ENCODE measurements around the gene KANSL1. TPM values are rescaled to one million over a fixed set of nuclear protein-coding genes. Genes with fewer than 3 reads are reported as not detected.
A peak's percentile ranks its signal among the peaks of the same experiment; 100 is the strongest.

The KANSL1 gene
- total RNA-seq, 2 experiments from 2014 or later = 46.8 to 64.5 TPM

DNA sequence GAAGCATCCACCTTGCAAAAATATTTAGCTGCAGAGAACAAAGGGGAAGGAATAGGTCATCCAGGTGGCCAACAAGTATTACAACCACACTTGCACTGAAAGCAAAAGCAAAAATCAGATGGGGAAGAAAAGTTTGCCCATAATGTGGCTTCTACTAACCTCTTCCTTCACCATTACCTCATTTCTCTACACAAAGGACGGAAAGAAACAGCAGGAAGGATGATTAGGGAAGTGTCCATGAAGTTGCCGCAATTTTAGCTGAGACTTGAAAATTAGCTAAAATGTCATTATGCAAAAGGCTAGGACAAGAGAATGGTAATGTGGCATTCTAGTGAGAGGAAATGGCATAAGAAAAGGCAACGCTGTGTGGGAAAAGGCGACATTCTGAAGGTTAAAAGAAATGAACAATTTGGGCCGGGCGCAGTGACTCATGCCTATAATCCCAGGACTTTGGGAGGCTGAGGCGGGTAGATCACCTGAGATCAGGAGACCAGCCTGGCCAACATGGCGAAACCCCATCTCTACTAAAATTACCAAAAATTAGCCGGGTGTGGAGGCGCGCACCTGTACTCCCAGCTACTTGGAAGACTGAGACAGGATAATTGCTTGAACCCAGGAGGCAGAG is 13.7 kb downstream of the KANSL1 start:
- ChIA-PET CTCF (interaction anchor here (0.7 to 2.3 kb wide), 2 partner anchors 10 to 22 kb away, joined by 3 to 8 read pairs; no protein-coding TSS in a partner anchor), POLR2A (interaction anchor here (1.4 kb wide), 1 partner anchor 14 kb away, joined by 4 read pairs; the partner anchor contains the start of gene KANSL1)
- peaks cover 19% of the 10 kb centered on the region for H3K36me3 Mint-ChIP-seq (ENCODE audit: low read depth)
- H3K4me3 Mint-ChIP-seq = peak overlapping the region; percentile 13
- H3K4me1 Mint-ChIP-seq = peaks cover 88% of the 10 kb centered on the region
- no peak for DNase-seq
- H3K27me3 Mint-ChIP-seq = no peaks in the 10 kb centered on the region
- H3K9me3 Mint-ChIP-seq (ENCODE audit: low read depth) = no peaks in the 10 kb centered on the region
- intact Hi-C loops (cut with DNase I, micrococcal nuclease) = no loop called here
- H3K27ac Mint-ChIP-seq = peak overlapping the region; percentile 79
- ATAC-seq = no peak

DNA sequence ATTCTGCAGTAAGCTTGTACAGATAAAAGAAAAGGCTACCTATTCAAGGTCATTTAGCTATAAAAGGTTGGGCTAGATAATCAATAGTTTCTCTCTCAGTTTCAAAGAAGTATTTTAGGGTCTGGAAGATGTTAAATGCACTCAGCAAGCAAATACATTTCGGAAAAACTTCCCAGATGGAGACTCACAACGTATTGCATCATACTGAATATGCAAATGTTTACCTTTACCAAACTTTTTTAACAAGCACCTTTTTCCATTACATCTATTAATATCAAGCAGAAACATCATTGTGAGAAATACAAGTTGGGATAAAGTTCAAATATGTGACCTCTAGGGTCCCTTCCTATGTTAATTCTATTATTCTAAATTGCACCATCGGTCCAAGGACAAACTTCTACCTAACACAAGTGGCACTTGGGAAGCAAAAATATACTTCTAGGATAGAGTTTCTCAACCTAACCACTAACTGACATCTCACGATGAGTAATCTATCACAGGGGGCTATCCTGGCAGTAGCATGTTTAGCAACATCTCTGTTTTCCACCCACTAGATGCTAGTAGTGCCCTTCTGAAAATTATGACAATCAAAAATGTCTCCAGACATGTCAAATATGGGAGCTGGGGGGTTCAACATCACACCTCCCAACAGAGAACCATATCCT is 14.5 kb downstream of the KANSL1 start:
- Mint-ChIP-seq H3K9me3 (ENCODE audit: low read depth) (no peaks in the 10 kb centered on the region), H3K27ac (peak overlapping the region; percentile 79), H3K4me1 (peaks cover 87% of the 10 kb centered on the region), H3K4me3 (no peak overlapping the region), H3K36me3 (ENCODE audit: low read depth) (peaks cover 19% of the 10 kb centered on the region), H3K27me3 (no peaks in the 10 kb centered on the region)
- DNase-seq (no peak), ATAC-seq (peak; percentile 62)
- intact Hi-C loops (cut with DNase I, micrococcal nuclease) = no loop called here
- CTCF ChIA-PET = interaction anchor here (0.7 to 2.1 kb wide), 10 partner anchors 9 to 149 kb away, joined by 3 to 9 read pairs (median 3); no protein-coding TSS in a partner anchor
- POLR2A ChIA-PET = interaction anchor here (0.6 to 1.4 kb wide), 2 partner anchors 14 to 175 kb away, joined by 3 to 4 read pairs; partner anchors contain the start of gene KANSL1

DNA sequence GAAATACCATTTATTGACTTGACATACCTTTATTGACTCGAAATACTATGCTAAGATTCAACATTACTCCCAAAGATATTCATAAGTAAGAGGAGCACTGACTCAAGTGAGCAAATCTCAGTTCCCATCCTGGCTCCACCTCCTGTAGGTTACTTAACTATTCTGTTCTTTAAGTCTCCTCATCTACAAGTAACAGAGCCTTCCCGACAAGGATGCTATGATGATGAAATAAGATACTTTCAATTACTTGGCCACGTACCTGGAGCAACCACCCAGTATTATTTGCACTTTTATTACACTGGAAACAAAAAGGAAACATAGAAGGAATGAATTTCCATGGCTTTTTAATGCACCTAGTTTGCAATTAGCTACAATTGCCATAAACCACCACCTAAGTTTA is 16.3 kb downstream of the KANSL1 start:
- intact Hi-C loops (cut with DNase I, micrococcal nuclease) = no loop called here
- ATAC-seq (no peak), DNase-seq (no peak)
- Mint-ChIP-seq H3K9me3 (ENCODE audit: low read depth) (no peaks in the 10 kb centered on the region), H3K36me3 (ENCODE audit: low read depth) (peaks cover 18% of the 10 kb centered on the region), H3K27ac (no peak overlapping the region), H3K4me3 (no peak overlapping the region), H3K27me3 (no peaks in the 10 kb centered on the region), H3K4me1 (peaks cover 85% of the 10 kb centered on the region)
- ChIA-PET POLR2A (no interaction called here), CTCF (interaction anchor here (0.6 to 2.1 kb wide), 6 partner anchors 10 to 132 kb away, joined by 3 to 9 read pairs (median 4); no protein-coding TSS in a partner anchor)

DNA sequence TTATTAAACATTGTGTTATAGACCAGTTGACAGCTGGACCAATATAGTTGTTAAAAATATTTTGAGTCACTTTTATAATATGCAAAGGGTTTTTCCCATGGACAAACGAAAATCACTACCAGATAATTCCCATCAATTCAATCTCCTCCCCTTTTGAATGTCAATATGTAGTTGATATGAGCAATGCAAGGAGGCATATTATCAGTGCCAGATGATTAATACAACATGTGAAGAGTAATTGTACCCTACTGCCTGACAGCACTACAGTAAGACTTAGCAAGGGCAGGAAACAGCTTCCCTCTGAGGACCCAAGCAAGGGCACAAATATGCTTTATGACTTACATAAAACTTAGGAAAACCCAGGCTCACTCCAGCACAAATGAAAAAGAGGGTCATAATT is 17.3 kb downstream of the KANSL1 start:
- CTCF ChIA-PET = interaction anchor here (0.5 to 1.5 kb wide), 4 partner anchors 11 to 152 kb away, joined by 3 to 7 read pairs (median 3); no protein-coding TSS in a partner anchor
- Mint-ChIP-seq H3K36me3 (ENCODE audit: low read depth) (peaks cover 29% of the 10 kb centered on the region), H3K4me1 (peaks cover 85% of the 10 kb centered on the region), H3K4me3 (no peak overlapping the region), H3K9me3 (ENCODE audit: low read depth) (no peaks in the 10 kb centered on the region), H3K27me3 (no peaks in the 10 kb centered on the region), H3K27ac (no peak overlapping the region)
- POLR2A ChIA-PET = interaction anchor here (1.1 kb wide), 1 partner anchor 19 kb away, joined by 5 read pairs; no protein-coding TSS in a partner anchor
- intact Hi-C loops (cut with DNase I, micrococcal nuclease) = no loop called here
- ATAC-seq = no peak
- no peak for DNase-seq

DNA sequence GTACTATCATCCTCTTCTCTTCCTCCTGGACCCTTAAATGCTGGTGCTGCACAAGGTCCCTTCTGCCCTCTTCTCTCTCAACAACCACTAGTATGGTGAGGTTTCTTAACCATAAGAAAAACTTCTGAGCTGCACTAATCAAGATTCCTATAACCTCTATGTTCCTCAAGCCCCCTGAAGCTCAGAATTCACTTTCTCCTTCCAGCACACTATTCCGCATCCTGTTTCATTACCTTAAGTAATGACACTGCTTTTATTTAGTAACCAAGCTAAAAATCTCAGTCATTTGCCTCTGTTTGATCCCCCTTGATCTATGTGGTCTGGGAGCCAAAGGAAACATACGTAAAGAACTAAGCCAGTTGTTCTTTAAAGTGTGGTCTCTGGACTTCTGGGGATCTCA is 20.1 kb downstream of the KANSL1 start:
- intact Hi-C loops (cut with DNase I, micrococcal nuclease) = no loop called here
- H3K27ac Mint-ChIP-seq = no peak overlapping the region

DNA sequence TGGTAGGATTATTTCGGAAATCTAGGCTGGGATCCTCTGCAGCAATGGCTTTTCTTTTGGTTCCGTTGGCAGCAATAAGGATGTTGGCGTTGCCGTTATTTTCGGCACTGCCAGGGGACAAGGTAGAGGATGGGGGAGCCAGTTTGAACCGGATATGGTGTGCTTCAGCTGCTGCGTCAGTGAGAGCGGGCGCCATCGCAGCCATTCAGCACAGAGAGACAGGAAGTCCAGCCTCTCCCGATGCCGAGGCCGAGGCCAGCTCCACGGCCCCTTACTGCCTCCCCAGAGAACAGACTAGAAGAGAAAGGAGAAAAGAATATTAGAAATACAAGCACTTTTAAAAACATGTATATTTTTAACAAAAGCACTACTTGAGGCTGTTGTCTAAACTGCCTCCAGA is 21.3 kb downstream of the KANSL1 start:
- H3K27ac Mint-ChIP-seq = peak overlapping the region; percentile 56
- CTCF ChIA-PET = interaction anchor here (1.1 to 1.6 kb wide), 3 partner anchors 10 to 89 kb away, joined by 4 to 8 read pairs (median 7); partner anchors contain the start of gene KANSL1

More for the DNA sequence above, 20.1 kb downstream of the KANSL1 start:
- Mint-ChIP-seq H3K9me3 (ENCODE audit: low read depth) (no peaks in the 10 kb centered on the region), H3K4me1 (peaks cover 90% of the 10 kb centered on the region), H3K27me3 (no peaks in the 10 kb centered on the region), H3K4me3 (no peak overlapping the region), H3K36me3 (ENCODE audit: low read depth) (peaks cover 39% of the 10 kb centered on the region)
- no peak for ATAC-seq
- CTCF ChIA-PET = interaction anchor here (0.9 to 1.6 kb wide), 4 partner anchors 8 to 88 kb away, joined by 3 to 8 read pairs (median 3); no protein-coding TSS in a partner anchor
- DNase-seq = no peak
- POLR2A ChIA-PET = no interaction called here

DNA sequence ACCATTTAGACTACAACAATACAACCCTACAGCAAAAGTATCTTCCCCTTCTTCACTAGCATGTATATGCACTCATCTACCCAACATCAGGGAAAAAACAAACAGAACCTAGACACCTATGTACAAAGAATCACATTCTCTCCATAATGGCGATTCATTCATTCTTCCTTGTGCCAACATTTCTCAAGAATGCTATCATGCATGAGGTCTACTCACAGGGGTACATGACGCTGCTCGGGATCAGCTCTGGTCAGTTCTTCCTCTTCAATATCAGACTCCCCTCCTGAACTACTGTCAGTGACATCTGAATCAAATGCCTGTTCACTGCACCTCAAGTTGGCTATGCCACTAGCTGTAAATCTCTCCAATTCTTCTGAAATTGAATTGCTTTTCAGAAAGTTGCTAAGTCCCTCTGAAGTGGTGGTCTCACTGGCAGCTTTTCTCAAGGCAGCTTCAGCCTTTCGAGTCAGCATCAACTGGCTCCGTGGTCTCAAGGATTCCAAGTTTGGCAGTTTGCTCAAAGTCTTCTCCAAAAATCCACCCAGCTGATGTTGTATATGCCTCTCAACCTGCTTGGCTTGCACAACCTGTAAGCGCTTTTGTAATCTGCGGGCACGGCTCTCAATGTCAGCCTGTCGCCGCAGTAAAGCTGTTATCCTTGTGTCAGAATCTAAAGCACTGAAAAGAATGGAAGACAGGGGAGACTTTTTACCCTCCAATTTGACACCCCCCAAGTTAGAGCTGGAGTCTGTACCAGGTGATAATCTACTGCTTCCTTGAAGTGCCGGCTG is 22.4 kb downstream of the KANSL1 start:
- no peak overlapping the region for H3K4me3 Mint-ChIP-seq
- ATAC-seq (no peak), DNase-seq (no peak)
- H3K27ac Mint-ChIP-seq = no peak overlapping the region
- H3K27me3 Mint-ChIP-seq = no peaks in the 10 kb centered on the region
- peaks cover 87% of the 10 kb centered on the region for H3K4me1 Mint-ChIP-seq
- CTCF ChIA-PET = interaction anchor here (0.6 to 1.5 kb wide), 3 partner anchors 21 to 88 kb away, joined by 4 to 7 read pairs (median 4); partner anchors contain the start of gene KANSL1
- peaks cover 44% of the 10 kb centered on the region for H3K36me3 Mint-ChIP-seq (ENCODE audit: low read depth)
- POLR2A ChIA-PET = no interaction called here
- no peaks in the 10 kb centered on the region for H3K9me3 Mint-ChIP-seq (ENCODE audit: low read depth)
- intact Hi-C loops (cut with DNase I, micrococcal nuclease) = loop anchor here in 1 of 2 experiments (2.0 kb wide), 1 partner anchor 14 kb away; no protein-coding TSS in a partner anchor

More for the DNA sequence above, 21.3 kb downstream of the KANSL1 start:
- ATAC-seq (peak; percentile 44), DNase-seq (no peak)
- Mint-ChIP-seq H3K4me3 (no peak overlapping the region), H3K4me1 (peaks cover 92% of the 10 kb centered on the region), H3K9me3 (ENCODE audit: low read depth) (no peaks in the 10 kb centered on the region), H3K36me3 (ENCODE audit: low read depth) (peaks cover 41% of the 10 kb centered on the region), H3K27me3 (no peaks in the 10 kb centered on the region)
- POLR2A ChIA-PET = no interaction called here
- intact Hi-C loops (cut with DNase I, micrococcal nuclease) = loop anchor here in 1 of 2 experiments (2.0 kb wide), 1 partner anchor 15 kb away; no protein-coding TSS in a partner anchor

DNA sequence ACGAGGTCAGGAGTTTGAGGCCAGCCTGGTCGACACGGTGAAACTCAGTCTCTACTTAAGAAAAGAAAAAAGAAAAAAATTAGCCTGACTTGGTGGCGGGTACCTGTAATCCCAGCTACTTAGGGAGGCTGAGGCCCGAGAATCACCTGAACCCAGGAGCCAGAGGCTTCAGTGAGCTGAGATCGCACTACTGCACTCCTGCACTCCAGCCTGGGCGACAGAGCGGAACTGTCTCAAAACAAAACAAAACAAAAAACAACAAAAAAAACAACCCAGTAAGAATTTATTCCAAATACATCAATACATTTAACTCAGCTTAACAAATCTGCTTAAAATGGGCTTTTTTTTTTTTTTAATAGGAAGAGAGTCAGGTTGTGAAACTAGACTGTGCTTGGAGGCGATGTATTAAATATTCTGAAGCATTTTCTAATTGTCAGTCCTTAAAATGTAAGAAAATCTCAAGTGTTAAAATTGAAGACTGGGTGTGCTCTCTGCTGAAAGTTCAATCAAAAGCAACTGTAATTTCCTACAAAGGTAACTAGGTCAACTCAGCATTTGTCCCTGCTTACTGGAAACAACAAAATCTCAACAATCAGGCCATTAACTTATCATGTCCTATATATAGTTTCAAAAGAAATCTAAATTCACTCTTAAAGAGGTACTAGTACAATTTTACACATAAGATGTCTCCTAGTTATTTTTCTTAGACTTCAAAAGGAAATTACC is 23.2 kb downstream of the KANSL1 start:
- H3K9me3 Mint-ChIP-seq (ENCODE audit: low read depth) = no peaks in the 10 kb centered on the region
- peaks cover 44% of the 10 kb centered on the region for H3K36me3 Mint-ChIP-seq (ENCODE audit: low read depth)
- H3K4me1 Mint-ChIP-seq = peaks cover 81% of the 10 kb centered on the region
- H3K27me3 Mint-ChIP-seq = no peaks in the 10 kb centered on the region
- POLR2A ChIA-PET = no interaction called here
- CTCF ChIA-PET = interaction anchor here (1.2 to 1.4 kb wide), 2 partner anchors 8 to 11 kb away, joined by 3 to 4 read pairs; no protein-coding TSS in a partner anchor
- ATAC-seq (no peak), DNase-seq (no peak)
- no peak overlapping the region for H3K4me3 Mint-ChIP-seq
- no peak overlapping the region for H3K27ac Mint-ChIP-seq
- intact Hi-C loops (cut with DNase I, micrococcal nuclease) = loop anchor here in 1 of 2 experiments (2.0 kb wide), 1 partner anchor 13 kb away; no protein-coding TSS in a partner anchor

DNA sequence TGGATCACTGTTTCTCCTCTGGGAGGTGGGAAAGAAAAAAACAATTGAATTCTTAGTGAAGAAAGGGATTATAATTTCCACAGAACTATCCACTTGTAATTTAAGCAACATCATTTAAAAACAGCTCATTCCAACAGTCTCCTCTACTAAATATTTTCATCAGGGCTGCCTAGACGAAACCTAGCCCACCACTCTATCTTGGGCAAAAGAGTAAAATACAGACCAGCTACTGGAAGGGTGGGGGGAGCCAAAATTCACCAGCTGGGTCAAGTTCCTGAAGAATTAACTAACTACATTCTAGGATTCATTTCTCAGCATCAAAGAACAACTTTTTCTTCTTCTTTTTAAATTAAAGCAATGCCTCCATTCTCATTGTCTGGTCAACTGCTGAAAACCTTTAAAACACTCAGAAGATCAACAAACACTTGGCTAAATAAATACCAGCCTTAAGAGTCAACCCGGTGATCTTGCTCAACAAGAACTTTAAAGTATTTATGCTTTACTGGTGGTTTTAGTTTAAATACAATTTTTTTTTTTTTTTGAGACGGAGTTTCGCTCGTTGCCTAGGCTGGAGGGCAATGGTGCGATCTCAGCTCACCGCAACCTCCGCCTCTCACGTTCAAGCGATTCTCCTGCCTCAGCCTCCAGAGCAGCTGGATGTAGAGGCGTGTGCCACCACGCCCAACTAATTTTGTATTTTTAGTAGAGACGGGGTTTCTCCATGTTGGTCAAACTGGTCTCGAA is 25.2 kb downstream of the KANSL1 start:
- Mint-ChIP-seq H3K36me3 (ENCODE audit: low read depth) (peaks cover 55% of the 10 kb centered on the region), H3K9me3 (ENCODE audit: low read depth) (no peaks in the 10 kb centered on the region), H3K27ac (peak overlapping the region; percentile 77), H3K4me3 (no peak overlapping the region), H3K27me3 (no peaks in the 10 kb centered on the region), H3K4me1 (peaks cover 83% of the 10 kb centered on the region)
- CTCF ChIA-PET = interaction anchor here (1.5 to 2.0 kb wide), 3 partner anchors 10 to 19 kb away, joined by 6 to 9 read pairs (median 6); no protein-coding TSS in a partner anchor
- ATAC-seq = no peak
- no peak for DNase-seq
- intact Hi-C loops (cut with DNase I, micrococcal nuclease) = no loop called here
- POLR2A ChIA-PET = no interaction called here

DNA sequence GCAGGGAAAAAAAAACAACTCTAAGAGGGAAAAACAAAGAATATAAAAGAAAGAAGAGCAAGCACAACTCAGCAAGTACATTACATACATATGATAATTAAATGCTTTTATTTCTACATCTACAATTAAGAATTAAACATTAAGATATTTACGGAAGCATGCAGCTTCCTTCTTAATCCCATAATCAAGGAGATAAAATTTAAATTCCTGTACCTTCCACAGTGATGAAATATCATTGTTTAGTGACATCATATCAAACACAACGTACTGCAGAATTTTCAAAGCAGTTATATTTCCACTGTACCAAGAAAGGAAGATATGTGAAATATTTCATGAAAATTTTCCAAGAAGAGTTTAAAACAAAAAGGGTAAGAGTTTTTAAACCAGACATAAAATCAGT is 26.0 kb downstream of the KANSL1 start:
- no peak overlapping the region for H3K4me3 Mint-ChIP-seq
- CTCF ChIA-PET = interaction anchor here (1.1 to 2.0 kb wide), 4 partner anchors 11 to 123 kb away, joined by 3 to 9 read pairs (median 6); no protein-coding TSS in a partner anchor
- ATAC-seq (no peak), DNase-seq (no peak)
- no peak overlapping the region for H3K27ac Mint-ChIP-seq
- no peaks in the 10 kb centered on the region for H3K27me3 Mint-ChIP-seq
- intact Hi-C loops (cut with DNase I, micrococcal nuclease) = no loop called here
- H3K9me3 Mint-ChIP-seq (ENCODE audit: low read depth) = no peaks in the 10 kb centered on the region
- POLR2A ChIA-PET = no interaction called here
- H3K4me1 Mint-ChIP-seq = peaks cover 85% of the 10 kb centered on the region
- H3K36me3 Mint-ChIP-seq (ENCODE audit: low read depth) = peaks cover 59% of the 10 kb centered on the region

All from activated CD4-positive, alpha-beta T cell treated with anti-CD3 and anti-CD28 coated beads for 36 hours (primary cell).